Naive thymus-derived CD8-positive, alpha-beta T cell (primary cell): ENCODE data around the gene INTS3. TPM values are rescaled to one million over a fixed set of nuclear protein-coding genes. Genes with fewer than 3 reads are reported as not detected.

Experiments
- ATAC-seq, 2 donors: fragments of 150-1000 bp; cut with Tn5 transposase in 1 of 2; sonication (Bioruptor Pico), chemical (Tn5 transposase) in 1 of 2; 1 replicate in 1 of 2; 2 replicates in 1 of 2; pipeline ENCODE4 v1.10.0; 2021; ENCODE audit warnings: mild to moderate bottlenecking in 2 of 2, moderate library complexity in 2 of 2
- POLR2A ChIA-PET: fragments of 350-600 bp; sonication (Branson Sonifier 250); formaldehyde crosslinking; loops from one replicate; lab custom pipeline; 2021; ENCODE audit warnings: antibody characterized with exemption; lab: Charles Lee
- DNase-seq, 10 donors: peaks; one replicate each; pipeline versions ENCODE4 v3.0.0 to v3.0.0-alpha.2; 2020 to 2022
- H3K27ac Mint-ChIP-seq, 10 donors: one replicate each; pipeline ENCODE4 v1.8.0; 2020 to 2022; ENCODE audit warnings: mild to moderate bottlenecking in 10 of 10, mixed read lengths in 10 of 10, moderate library complexity in 4 of 10, inconsistent platforms in 1 of 10
- H3K27me3 Mint-ChIP-seq, 5 donors: one replicate each; pipeline ENCODE4 v1.8.0; 2021 to 2022; ENCODE audit warnings: mixed read lengths in 5 of 5
- H3K36me3 Mint-ChIP-seq, 3 donors: one replicate each; pipeline ENCODE4 v1.8.0; 2020 to 2022; ENCODE audit warnings: mixed read lengths in 3 of 3, mild to moderate bottlenecking in 2 of 3, inconsistent platforms in 1 of 3
- H3K4me1 Mint-ChIP-seq, 4 donors: one replicate each; pipeline ENCODE4 v1.8.0; 2021 to 2022; ENCODE audit warnings: mixed read lengths in 4 of 4
- H3K4me3 Mint-ChIP-seq, 10 donors: one replicate each; pipeline ENCODE4 v1.8.0; 2020 to 2022; ENCODE audit warnings: mild to moderate bottlenecking in 10 of 10, mixed read lengths in 10 of 10, moderate library complexity in 6 of 10, inconsistent platforms in 1 of 10
- H3K9me3 Mint-ChIP-seq, 9 donors: one replicate each; pipeline ENCODE4 v1.8.0; 2020 to 2022; ENCODE audit warnings: mixed read lengths in 9 of 9, mild to moderate bottlenecking in 3 of 9, inconsistent platforms in 1 of 9, moderate library complexity in 1 of 9
- polyA plus RNA-seq, 3 donors: library from polyadenylated mRNA; unstranded; fragments of 300-500 nt; fragmentation: Illumina TruSeq; gene quantifications; one replicate each; pipeline ENCODE4 v1.2.3, GENCODE V29; 2021
- total RNA-seq, 8 experiments: library from RNA in 2 of 8; stranded (reverse) in 2 of 8; gene quantifications; one replicate each; pipeline ENCODE4 v1.2.3 and lab custom pipeline; 2021 to 2026

The INTS3 gene
- total and polyA plus RNA-seq, 5 experiments from 2014 or later = 10.0 to 60.6 (median 13.8) TPM

DNA sequence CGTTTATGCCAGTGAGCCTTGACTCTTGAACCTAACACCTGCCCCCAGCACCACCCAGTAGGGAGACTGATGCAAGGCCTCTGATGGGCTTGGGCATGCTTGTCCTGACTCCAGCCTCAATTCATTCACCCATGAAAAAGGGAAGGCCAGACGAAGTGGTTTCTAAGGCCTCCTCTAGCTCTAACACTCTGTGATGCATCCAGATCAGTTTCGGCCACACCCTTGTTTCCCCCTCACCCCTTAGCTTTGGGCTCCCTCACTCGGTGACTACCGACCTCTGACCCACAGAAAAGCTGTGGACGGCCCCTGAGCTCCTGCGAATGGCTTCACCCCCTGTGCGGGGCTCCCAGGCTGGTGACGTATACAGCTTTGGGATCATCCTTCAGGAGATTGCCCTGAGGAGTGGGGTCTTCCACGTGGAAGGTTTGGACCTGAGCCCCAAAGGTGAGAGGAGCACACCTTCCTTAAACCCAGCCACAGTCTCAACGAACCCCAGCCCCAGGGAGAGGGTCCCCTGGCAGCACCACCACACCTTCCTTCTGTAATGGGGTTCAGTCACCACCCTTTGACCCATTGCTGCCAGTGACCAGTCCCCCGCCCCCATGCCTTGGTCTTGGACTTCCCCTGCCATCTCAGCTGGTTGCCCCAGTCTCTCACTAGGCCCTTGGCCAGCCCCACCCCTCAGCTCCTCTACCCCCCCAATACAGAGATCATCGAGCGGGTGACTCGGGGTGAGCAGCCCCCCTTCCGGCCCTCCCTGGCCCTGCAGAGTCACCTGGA lies 40.3 kb upstream of the INTS3 start:
- no peak overlapping the region for H3K4me3 Mint-ChIP-seq
- H3K4me1 Mint-ChIP-seq = peaks cover 7 to 21% (median 11%) of the 10 kb centered on the region in 4 donors
- no peak overlapping the region for H3K27ac Mint-ChIP-seq
- no peaks in the 10 kb centered on the region for H3K36me3 Mint-ChIP-seq
- peaks cover 2 to 25% (median 6%) of the 10 kb centered on the region in 5 donors for H3K27me3 Mint-ChIP-seq
- no peak for DNase-seq
- no peaks in the 10 kb centered on the region for H3K9me3 Mint-ChIP-seq
- no peak for ATAC-seq
- POLR2A ChIA-PET = no interaction called here

DNA sequence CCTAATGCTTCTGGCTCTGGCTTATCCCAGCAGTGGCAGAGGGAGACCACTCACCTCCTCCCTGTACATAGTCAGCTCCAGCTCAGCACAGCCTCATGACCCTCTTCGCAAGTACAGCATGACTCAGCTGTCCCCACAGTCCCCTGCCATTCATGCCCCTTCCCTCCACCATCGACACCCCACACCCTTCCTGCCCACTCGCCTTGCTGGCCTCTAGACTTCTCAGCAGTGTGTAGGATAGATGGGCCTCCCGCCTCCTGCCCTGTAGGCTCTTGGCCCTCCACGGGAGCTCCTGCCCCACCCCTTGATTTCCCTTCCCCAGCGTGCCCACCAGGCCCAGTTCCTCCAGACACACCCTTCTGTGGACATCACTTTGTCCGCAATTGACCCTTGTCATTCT lies 39.6 kb upstream of the INTS3 start:
- ATAC-seq = no peak
- H3K27ac Mint-ChIP-seq = peak overlapping the region in 2 of 10 donors; percentile 40 to 57

DNA sequence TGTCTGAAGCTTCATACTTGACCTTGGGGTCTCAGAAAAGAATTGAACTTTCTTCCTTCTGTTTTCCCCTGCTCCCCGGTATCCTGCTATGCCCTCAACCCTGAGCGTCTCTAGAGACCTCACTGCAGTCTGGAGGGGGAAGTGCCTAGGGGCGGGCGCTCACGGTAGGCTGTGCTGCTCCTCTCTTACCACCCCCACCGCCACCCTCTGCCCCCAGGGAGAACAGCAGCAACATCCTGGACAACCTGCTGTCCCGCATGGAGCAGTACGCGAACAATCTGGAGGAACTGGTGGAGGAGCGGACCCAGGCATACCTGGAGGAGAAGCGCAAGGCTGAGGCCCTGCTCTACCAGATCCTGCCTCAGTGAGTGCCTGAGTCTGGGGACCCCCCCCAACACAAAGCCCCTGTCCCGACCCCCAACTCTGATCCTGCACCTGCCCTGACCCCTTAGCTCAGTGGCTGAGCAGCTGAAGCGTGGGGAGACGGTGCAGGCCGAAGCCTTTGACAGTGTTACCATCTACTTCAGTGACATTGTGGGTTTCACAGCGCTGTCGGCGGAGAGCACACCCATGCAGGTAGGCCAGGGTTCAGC lies 39.0 kb upstream of the INTS3 start:
- no peaks in the 10 kb centered on the region for H3K36me3 Mint-ChIP-seq
- POLR2A ChIA-PET = interaction anchor here (0.5 kb wide), 1 partner anchor 172 kb away, joined by 3 read pairs; no protein-coding TSS in a partner anchor
- ATAC-seq (no peak), DNase-seq (no peak)
- no peak overlapping the region for H3K4me3 Mint-ChIP-seq
- H3K9me3 Mint-ChIP-seq = no peaks in the 10 kb centered on the region
- H3K27me3 Mint-ChIP-seq = peaks cover 2 to 18% (median 3%) of the 10 kb centered on the region in 5 donors
- peak overlapping the region in 1 of 10 donors; percentile 57 for H3K27ac Mint-ChIP-seq
- H3K4me1 Mint-ChIP-seq = peaks cover 7 to 21% (median 11%) of the 10 kb centered on the region in 4 donors

More for the DNA sequence above, 39.6 kb upstream of the INTS3 start:
- H3K9me3 Mint-ChIP-seq = no peaks in the 10 kb centered on the region
- peaks cover 7 to 21% (median 11%) of the 10 kb centered on the region in 4 donors for H3K4me1 Mint-ChIP-seq
- H3K27me3 Mint-ChIP-seq = peaks cover 2 to 23% (median 6%) of the 10 kb centered on the region in 5 donors
- POLR2A ChIA-PET = no interaction called here
- DNase-seq = no peak
- no peaks in the 10 kb centered on the region for H3K36me3 Mint-ChIP-seq
- no peak overlapping the region for H3K4me3 Mint-ChIP-seq

DNA sequence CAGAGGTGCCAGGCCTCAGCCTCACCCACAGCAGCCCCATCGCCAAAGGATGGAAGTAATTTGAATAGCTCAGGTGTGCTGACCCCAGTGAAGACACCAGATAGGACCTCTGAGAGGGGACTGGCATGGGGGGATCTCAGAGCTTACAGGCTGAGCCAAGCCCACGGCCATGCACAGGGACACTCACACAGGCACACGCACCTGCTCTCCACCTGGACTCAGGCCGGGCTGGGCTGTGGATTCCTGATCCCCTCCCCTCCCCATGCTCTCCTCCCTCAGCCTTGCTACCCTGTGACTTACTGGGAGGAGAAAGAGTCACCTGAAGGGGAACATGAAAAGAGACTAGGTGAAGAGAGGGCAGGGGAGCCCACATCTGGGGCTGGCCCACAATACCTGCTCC lies 34.4 kb upstream of the INTS3 start:
- Mint-ChIP-seq H3K27ac (peak overlapping the region in 3 of 10 donors; percentile 3 to 58 (median 46)), H3K4me1 (peaks cover 8 to 27% (median 13%) of the 10 kb centered on the region in 4 donors), H3K4me3 (peak overlapping the region in 1 of 10 donors; percentile 38), H3K27me3 (peaks cover 0 to 13% (median 2%) of the 10 kb centered on the region in 5 donors), H3K9me3 (no peaks in the 10 kb centered on the region), H3K36me3 (no peaks in the 10 kb centered on the region)
- POLR2A ChIA-PET = no interaction called here
- no peak for DNase-seq
- no peak for ATAC-seq

DNA sequence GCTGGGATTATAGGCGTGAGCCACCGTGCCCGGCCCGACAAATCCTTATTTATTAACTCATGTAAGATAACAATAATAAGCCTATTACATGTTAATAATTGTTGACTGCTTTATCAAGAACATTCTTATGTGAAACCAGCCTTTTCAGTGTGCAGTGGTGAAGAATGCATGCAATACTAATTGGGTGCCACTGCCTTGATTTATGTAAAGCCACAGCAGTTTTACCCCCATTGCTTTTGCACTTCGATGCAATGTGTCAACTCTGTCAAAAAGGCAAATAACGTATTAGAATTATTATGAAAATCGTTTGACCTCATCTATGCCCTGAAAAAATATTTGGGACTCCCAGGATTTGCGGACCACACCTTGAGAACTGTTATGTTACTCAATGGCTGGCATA lies 31.1 kb upstream of the INTS3 start:
- Mint-ChIP-seq H3K9me3 (no peaks in the 10 kb centered on the region), H3K4me1 (peaks cover 0 to 6% (median 3%) of the 10 kb centered on the region in 4 donors), H3K36me3 (no peaks in the 10 kb centered on the region), H3K27me3 (peaks cover 0 to 13% (median 2%) of the 10 kb centered on the region in 5 donors), H3K4me3 (no peak overlapping the region), H3K27ac (no peak overlapping the region)
- DNase-seq (no peak), ATAC-seq (no peak)
- POLR2A ChIA-PET = interaction anchor here (0.9 kb wide), 1 partner anchor 8 kb away, joined by 3 read pairs; no protein-coding TSS in a partner anchor

DNA sequence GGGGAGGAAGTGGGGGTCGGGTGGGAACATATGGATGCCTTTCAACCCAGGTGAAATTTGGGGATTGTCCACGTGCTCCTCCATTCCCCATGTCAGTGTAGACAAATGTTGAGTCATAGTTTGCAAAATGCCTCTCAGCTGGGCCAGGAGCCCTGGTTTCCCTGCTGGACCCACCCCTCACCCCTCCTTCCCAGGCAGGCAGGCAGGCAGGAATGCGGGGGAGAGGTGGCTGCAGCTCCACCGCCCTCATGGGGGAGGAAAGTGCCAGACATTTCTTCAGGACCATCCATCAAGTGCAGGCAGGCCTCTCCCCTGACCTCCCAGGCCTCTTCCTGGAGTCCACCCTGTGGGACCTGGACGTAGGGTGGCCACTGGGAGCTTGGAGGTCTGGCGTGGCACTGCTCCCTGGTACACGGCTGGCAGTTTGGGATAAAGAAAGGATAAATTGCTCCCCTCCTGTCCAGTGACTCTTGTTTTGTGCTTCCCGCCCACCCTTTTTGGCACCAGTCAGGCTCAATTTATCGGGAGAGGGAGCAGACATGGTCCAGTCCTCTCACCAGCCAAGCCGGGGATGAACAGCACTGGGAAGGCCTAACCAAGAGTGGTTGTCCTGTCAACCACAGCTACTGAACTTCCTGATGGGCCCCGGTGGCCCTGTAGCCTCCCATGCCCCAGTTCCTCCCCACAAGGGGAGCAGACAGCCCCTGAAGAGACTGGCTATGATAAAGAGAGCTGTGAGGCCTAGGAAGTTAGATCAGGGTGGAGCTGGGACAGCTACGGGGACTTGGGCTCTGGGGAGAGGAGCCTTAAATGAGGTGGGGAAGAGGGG lies 30.4 kb upstream of the INTS3 start:
- POLR2A ChIA-PET = no interaction called here

DNA sequence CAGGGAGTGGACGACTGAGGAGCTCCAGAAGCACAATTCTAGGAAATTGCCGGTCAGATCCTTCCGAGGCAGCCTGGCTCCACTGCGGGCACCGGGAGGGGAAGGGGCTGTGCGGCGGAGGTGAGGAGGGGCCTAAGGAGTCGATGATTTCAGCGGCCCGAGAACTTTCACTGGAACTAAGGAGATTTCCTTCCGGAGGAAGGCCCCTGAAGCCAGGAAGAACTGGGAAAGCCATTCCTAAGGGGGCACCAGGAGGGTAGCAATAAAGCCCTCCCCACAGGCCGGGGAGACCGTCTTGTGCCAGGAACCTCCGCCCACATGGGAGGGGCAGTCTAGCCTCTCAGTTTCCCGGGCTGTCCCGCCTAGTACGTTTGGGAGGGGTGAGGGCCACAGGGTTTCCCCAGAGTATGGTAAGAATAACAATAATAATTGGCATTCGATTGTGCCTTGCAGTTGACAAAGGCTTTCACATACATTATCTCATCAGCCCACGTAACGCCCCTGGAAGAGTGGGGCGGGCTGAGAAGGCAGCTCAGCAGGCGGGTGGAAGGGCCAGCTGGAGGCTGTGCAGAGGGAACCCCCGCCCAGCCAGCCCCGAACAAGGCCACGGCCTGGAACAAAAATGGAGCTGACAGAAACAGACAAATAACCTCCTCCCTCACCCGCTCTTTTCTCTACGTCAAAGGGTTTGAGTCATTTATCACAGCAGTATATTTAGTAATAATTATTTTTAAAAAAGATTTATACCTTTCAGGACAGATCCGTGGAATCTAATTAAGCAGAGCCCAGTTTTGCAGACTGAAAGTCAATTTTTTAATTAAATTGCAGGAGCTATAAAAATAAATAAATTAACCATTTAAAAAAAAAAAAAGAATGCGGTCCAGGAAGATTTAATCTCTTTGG lies 29.6 kb upstream of the INTS3 start:
- H3K36me3 Mint-ChIP-seq = no peaks in the 10 kb centered on the region
- POLR2A ChIA-PET = no interaction called here
- no peak for DNase-seq
- H3K9me3 Mint-ChIP-seq = no peaks in the 10 kb centered on the region
- peaks cover 0 to 6% (median 3%) of the 10 kb centered on the region in 4 donors for H3K4me1 Mint-ChIP-seq
- peak overlapping the region in 2 of 10 donors; percentile 24 to 82 for H3K27ac Mint-ChIP-seq
- peak overlapping the region in 5 of 10 donors; percentile 2 to 53 (median 36) for H3K4me3 Mint-ChIP-seq
- peaks cover 0 to 13% (median 2%) of the 10 kb centered on the region in 5 donors for H3K27me3 Mint-ChIP-seq
- no peak for ATAC-seq

More for the DNA sequence above, 30.4 kb upstream of the INTS3 start:
- no peaks in the 10 kb centered on the region for H3K9me3 Mint-ChIP-seq
- ATAC-seq = no peak
- no peaks in the 10 kb centered on the region for H3K36me3 Mint-ChIP-seq
- H3K27ac Mint-ChIP-seq = peak overlapping the region in 2 of 10 donors; percentile 24 to 82
- peak overlapping the region in 5 of 10 donors; percentile 2 to 53 (median 36) for H3K4me3 Mint-ChIP-seq
- DNase-seq = no peak
- peaks cover 0 to 6% (median 3%) of the 10 kb centered on the region in 4 donors for H3K4me1 Mint-ChIP-seq
- H3K27me3 Mint-ChIP-seq = peaks cover 0 to 13% (median 2%) of the 10 kb centered on the region in 5 donors

DNA sequence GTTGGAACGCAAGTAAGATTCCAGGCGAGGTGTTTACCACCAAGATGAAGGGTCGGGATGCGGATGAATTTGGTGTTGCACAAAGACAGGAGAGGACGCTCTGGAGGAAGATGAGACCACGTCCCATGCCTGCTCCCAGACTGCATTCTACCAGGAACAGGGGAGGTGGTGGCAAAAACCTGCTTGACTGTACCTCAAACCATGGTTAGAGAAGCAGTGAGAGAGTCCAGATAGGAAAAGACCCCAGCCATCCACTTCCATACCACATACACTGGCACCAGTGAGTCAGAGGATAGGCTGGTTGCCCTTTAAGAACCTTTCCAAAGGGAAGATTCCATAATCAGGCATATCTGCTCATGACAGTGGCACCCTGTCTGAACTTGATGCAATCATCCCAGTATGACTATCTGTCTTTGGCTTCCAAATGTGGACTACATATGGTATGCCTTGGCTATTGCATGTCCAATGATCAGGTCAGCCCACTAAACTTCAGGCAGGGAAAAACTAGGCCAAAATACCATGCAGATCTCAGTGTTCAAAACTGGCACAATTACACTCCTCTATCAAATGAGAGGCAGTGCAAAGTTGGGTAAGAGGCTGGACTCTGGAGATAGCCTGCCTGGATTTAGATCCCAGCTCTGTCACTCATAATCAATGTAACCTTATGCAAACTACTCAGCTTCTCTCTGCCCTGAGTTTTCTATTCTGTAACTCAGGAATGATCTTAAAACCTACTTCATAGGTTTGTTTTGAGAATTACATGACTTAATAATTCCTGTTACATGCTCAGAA lies 28.7 kb upstream of the INTS3 start:
- Mint-ChIP-seq H3K4me3 (no peak overlapping the region), H3K9me3 (no peaks in the 10 kb centered on the region), H3K4me1 (peaks cover 0 to 6% (median 3%) of the 10 kb centered on the region in 4 donors), H3K27me3 (peaks cover 0 to 13% (median 2%) of the 10 kb centered on the region in 5 donors), H3K27ac (no peak overlapping the region), H3K36me3 (no peaks in the 10 kb centered on the region)
- DNase-seq (no peak), ATAC-seq (no peak)
- POLR2A ChIA-PET = no interaction called here

DNA sequence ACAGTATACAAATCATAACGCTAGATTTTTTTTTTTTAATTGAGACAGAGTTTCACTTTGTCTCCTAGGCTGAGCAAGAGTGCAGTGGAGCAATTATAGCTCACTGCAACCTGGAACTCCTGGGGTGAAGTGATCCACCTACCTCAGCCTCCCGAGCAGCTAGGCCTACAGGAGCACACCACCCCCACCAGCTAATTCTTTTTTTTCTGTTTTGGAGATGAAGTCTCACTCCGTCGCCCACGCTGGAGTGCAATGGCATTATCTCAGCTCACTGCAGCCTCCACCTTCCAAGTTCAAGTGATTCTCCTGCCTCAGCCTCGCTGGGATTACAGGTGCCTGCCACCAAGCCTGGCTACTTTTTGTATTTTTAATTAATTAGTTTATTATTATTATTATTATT lies 28.1 kb upstream of the INTS3 start:
- no peak for DNase-seq
- no peak for ATAC-seq
- POLR2A ChIA-PET = no interaction called here
- H3K4me1 Mint-ChIP-seq = peaks cover 0 to 6% (median 3%) of the 10 kb centered on the region in 4 donors
- no peak overlapping the region for H3K4me3 Mint-ChIP-seq
- H3K27me3 Mint-ChIP-seq = peaks cover 0 to 13% (median 2%) of the 10 kb centered on the region in 5 donors
- H3K27ac Mint-ChIP-seq = no peak overlapping the region
- H3K36me3 Mint-ChIP-seq = no peaks in the 10 kb centered on the region
- no peaks in the 10 kb centered on the region for H3K9me3 Mint-ChIP-seq

DNA sequence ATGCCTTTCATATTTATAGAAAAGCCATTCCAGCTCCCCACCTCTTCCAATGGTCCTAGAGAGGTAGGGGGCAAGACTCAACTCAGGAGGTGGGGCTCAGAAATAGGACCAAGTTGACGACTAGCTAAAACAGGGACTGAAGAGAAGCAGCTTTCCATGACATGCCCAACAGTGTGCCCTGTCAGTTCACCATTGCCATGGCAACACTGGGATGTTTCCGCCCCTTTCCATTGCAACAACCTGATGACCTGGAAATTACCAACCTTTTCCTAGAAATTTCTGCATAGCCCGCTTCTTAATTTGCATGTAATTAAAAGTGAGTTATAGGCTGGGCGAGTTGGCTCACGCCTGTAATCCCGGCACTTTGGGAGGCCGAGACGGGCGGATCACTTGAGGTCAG lies 22.4 kb upstream of the INTS3 start:
- Mint-ChIP-seq H3K27ac (no peak overlapping the region), H3K4me1 (no peaks in the 10 kb centered on the region)
- POLR2A ChIA-PET = no interaction called here

DNA sequence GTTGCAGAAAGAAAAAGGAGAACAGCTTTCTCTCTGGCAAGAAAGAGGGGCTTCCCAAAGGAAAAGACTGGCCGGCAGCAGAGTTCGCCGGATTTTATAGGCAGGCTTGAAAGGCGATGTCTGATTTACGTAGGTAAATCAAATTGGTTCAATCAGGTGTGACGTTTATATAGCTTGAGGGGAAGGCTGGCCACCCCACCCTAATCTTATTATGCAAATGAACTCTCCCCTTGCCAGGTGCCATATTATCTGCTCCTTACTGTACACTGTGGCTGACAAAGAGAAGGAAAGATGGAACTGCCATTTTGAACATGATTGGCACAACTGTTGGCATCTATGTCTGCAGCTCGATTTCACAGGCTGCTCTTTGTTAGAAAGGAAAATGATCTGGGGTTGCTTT lies 16.8 kb upstream of the INTS3 start:
- POLR2A ChIA-PET = interaction anchor here (1.0 kb wide), 1 partner anchor 10 kb away, joined by 3 read pairs; no protein-coding TSS in a partner anchor
- Mint-ChIP-seq H3K4me1 (no peaks in the 10 kb centered on the region), H3K36me3 (no peaks in the 10 kb centered on the region), H3K4me3 (no peak overlapping the region), H3K9me3 (no peaks in the 10 kb centered on the region), H3K27me3 (peaks cover 2 to 11% (median 6%) of the 10 kb centered on the region in 5 donors), H3K27ac (no peak overlapping the region)
- ATAC-seq = no peak
- no peak for DNase-seq

More for the DNA sequence above, 22.4 kb upstream of the INTS3 start:
- no peaks in the 10 kb centered on the region for H3K9me3 Mint-ChIP-seq
- ATAC-seq (no peak), DNase-seq (no peak)
- H3K27me3 Mint-ChIP-seq = no peaks in the 10 kb centered on the region
- no peaks in the 10 kb centered on the region for H3K36me3 Mint-ChIP-seq
- no peak overlapping the region for H3K4me3 Mint-ChIP-seq
